ENCODE results near the gene AKTIP.
"Not testable (repeated sequence)": the region's sequence is repeated elsewhere in the genome, so short reads cannot be mapped to it uniquely, and the experiment has no call there.

Gene AKTIP

DNA sequence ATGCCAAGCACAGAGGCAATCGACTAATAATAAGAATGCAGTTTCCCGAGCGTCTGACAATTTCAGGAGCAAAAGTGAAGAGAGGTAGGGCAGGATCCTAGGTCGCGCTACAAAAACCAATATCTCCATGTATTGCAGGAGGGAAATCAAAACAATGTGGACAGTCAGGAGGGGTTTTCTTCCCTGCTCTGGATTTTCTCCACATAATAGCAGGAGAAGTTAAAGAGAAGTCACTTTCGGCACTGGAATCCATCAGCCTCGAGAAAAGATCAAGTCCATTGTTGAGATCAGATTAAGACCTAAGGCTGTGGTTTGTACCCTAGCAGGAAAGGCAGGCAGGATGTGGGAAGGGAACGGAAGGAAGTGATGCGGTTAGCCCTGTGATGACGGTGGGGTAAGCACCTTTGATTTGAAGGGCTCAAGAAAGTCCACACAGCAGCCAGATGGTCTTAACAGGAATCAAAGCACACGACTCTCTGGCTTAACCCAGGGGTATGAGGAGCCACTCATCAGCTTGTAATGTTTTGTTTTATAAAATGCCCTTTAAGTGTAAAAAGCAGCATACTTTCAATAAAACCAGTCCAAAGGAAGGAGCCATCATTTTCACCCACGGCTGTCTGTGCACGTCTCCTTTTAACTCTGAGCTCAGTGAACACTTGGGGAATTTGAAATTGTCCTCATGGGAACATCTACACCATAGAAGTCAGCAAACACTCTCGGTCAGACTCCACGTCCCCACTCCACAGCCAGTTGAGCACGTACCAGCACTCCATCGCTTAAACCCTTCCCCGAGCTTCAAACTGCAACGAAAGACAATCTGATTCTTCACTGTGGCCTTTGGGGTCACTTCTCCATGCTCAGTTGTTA is 15.8 kb upstream of the AKTIP start:
- peak overlapping the region in 1 of 7 experiments; percentile 9 for H3K4me3 ChIP-seq
- H3K27ac ChIP-seq, result peak overlapping the region in 20 of 21 experiments; percentile 47 to 90 (median 76)

DNA sequence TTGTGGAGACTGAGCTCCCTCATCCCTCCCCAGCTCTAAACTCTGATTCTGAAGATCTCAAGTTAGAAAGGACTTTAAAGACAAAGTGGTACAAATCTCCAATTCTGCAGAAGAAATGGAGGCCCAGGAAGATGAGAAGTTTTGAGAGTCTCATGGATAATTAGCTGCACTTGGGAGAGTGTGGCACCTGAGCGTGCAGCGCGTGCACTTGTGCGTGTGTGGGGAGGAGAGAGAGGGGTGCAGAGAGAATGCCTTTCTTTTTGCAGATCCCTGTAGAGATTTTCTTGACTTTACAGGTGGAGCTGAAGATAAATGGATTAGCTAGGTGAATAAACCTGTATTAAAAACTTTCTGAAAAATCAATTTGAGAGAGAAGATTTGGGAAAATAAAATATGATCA is 14.8 kb upstream of the AKTIP start:
- Histone ChIP-seq H3K4me3 (no peak overlapping the region), H3K27ac (peak overlapping the region in 17 of 21 experiments; percentile 2 to 90 (median 75))

DNA sequence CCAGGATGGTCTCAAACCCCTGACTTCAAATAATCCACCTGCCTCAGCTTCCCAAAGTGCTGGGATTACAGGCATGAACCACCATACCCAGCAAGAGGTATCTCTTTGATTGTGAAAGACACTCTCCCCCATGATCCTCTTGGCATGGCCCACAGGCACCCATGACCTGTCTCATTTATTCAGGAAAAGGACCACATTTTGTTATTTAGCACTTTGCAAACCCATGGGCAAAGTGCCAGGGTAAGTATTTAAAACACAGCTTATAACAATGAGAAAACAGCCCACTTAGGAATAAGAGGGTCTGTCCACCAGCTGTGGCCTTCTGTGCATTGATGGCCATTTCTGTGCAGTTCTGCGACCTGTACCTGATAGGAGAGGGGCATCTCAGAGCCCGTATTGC is 12.8 kb upstream of the AKTIP start:
- H3K4me3 ChIP-seq, result no peak overlapping the region
- peak overlapping the region in 1 of 21 experiments; percentile 33 for H3K27ac ChIP-seq

DNA sequence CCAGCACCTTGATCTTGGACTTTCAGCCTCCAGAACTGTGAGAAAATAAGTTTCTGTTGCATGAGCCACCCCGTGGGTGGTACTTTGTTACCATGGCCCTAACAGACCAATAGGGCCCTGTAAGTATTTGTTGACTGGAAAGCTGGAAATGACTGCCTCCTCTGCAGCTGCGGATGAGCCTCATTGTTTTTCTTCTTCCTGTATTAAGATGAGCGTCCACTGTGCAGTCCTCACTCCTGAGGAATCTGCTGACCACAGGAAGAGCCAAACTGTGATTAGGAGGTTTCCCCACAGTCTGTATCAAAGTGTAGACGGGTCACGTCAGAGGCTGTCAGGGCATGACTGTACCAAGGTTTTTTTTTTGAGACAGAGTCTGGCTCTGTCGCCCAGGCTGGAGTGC is 12.2 kb upstream of the AKTIP start:
- Histone ChIP-seq H3K27ac (peak overlapping the region in 3 of 21 experiments; percentile 27 to 61 (median 33)), H3K4me3 (no peak overlapping the region)

DNA sequence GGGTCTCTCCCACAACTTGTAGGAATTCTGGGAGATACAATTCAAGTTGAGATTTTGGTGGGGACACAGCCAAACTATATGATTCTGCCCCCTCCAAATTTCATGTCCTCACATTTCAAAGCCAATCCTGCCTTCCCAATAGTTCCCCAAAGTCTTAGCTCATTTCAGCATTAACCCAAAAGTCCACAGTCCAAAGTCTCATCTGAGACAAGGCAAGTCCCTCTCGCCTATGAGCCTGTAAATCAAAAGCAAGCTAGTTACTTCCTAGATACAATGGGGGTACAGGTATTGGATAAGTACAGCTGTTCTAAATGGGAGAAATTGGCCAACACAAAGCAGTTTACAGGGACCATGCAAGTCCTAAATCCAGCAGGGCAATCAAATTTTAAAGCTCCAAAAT is 9.8 kb upstream of the AKTIP start:
- H3K27ac ChIP-seq, H3K4me3 ChIP-seq: not testable (repeated sequence)

DNA sequence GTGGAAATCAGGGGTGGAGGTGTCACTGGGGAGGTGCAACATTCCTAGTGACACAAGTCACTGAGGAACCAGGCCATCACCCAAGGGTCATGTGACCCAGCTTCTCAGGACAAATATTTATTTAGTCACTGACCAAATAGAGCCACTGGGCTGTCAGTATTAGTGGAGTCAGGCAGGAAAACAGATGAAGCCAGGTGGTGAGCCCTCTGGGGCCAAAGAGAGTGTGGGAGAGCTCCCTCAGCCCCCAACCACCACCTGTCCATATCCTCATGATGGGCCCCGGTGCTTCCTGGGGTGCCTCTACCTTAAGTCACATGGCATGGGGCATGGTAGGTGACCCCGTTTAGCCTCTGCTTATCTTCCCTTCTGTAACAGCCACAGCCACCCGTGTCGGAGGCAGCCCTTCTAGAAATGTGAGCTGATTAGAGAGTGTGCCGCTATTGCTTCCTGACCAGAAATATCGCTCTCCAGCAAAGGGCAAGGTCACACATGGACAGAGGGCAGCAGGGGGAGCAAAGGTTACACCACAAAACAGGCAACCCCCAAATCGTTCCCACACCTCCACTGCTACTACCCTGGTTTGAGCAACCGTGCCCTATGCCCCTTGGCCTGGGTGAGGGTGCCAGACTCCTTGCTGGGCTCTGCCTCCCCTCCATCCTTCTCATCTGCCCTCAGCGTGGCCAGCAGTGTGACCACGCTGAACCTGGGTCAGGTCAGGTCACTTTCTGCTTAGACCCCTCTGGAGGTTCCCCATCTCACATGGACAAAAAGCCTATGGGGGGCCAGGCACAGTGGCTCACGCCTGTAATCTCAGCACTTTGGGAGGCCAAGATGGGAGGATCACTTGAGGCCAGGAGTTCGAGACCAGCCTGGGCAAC is 8.6 kb upstream of the AKTIP start:
- Histone ChIP-seq H3K27ac (peak overlapping the region in 10 of 21 experiments; percentile 3 to 74 (median 31)), H3K4me3 (no peak overlapping the region)

DNA sequence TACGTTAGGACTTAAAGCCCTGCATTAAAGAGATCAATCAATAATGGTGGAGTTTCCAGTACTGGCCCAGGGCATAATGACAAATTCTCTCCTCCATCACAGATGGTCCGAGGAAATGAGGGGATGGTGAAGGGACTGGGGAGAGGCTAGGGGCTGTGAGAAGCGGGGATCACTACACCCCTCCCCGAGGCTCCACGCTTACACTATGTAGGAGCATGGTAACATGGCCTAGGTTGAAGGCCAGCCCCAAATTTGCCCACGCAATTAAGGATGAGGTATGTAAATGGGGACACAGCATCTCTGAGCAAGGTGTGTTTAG is 8.0 kb upstream of the AKTIP start:
- no peak overlapping the region for H3K4me3 ChIP-seq
- peak overlapping the region in 12 of 21 experiments; percentile 3 to 74 (median 44) for H3K27ac ChIP-seq

DNA sequence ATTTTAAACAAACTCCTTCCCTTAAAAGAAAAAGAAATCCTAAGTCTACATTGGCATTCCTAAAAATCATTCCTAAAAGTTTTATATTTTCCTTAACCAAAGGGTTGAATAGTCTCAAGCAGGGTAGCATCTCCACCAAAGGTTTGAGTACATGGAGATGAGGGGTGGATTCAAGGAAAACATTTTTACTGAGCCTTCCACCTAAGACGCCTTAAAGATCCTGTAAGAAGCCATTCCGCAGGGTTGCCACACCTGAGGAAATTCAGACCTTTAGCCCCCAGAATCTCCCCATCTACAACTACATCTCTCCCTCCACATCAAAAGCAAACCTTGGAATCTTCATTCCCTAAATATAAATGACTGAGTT is 7.7 kb upstream of the AKTIP start:
- Histone ChIP-seq H3K4me3 (no peak overlapping the region), H3K27ac (peak overlapping the region in 11 of 21 experiments; percentile 3 to 74 (median 44))

DNA sequence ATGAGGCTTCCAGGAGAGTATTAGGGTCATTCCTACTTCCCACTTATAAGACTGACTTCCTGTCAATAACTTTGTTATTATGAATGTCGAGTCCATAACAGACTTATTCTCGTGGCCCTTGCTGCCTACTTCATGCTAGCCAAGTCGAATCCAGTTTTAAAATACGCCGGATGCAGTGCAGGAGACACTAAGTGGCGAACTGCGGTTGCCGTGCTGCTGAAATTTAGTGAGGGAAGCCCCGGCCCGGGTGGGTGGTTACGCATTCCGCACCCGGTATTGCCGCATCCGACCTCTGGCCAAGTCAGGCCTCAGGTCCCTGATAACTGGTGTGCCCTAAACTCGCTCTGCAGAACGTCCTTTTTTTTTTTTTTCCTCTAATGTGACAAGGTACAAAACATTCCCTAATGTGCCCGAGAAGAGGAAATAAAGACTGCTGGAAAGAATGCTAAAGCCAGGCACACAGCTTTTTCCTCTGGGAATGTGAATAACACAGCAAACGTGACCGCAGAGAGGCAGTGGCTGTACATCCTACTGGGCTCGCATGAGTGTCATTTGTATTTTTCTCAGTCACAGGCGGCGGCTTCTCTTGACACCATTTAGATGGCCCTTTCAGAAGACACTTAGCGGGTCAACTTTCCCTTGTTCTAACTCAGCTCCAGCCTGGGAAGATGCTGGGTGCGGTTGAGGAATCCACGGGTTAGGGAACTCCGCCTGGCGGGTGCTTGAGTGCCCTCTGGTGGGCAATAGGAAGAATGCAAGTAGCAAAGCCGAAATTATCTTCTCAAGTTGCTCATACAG is 7.1 kb upstream of the AKTIP start:
- no peak overlapping the region for H3K4me3 ChIP-seq

DNA sequence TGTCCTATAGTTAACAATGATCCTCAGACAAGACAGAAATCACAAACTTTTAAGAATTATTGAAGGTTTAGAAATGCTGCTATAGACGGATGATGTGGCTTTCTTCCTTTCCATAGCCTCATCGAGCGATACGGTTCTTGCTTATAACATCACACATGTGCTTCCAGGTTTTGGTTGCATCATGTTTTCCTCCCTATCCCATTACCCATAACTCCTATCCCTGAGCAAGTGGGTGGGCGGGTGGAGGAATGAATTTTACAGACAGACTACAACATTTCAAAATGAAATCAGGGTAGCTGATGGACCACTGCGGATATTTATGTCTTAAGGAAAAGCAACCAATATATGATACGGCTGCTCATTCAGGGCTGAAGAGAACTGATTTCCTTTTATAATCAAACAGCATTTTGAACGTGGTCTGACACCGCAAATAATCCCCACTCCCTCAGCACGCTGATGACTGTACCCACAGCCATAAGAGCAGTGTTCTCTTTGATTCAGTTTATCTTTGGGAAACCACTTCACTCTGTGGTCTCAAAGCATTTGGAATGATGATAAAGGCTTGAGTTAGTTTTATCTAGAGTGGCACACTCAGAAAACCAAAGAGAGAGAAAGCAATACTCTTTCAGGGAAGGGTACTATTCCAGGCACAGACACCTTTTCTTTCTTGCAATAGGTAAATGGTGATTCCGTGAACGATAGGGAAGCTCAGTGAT is 4.6 kb upstream of the AKTIP start:
- no peak overlapping the region for H3K27ac ChIP-seq
- H3K4me3 ChIP-seq, result no peak overlapping the region

More for the DNA sequence above, 7.1 kb upstream of the AKTIP start:
- peak overlapping the region in 16 of 21 experiments; percentile 3 to 74 (median 50) for H3K27ac ChIP-seq

DNA sequence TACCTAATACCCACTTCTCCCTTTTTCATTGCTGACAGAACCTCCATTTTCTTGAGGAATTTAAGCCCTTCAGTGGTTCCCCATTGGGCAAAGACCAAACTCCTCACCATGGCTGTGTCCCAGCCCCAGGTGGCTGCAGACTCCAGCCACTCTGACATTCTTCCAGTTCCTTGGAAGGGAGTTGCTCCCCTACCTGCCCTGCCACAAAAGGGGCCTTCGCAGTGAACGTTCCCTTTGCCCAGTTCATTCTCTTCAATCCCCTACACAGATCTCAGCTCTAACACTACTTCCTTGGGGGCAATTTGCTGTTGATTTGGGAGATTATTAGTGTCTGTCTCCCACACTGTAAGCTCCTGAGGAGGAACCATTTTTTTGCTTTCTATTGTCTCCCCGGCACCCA is 3.2 kb upstream of the AKTIP start:
- H3K4me3 ChIP-seq, result no peak overlapping the region
- no peak overlapping the region for H3K27ac ChIP-seq

DNA sequence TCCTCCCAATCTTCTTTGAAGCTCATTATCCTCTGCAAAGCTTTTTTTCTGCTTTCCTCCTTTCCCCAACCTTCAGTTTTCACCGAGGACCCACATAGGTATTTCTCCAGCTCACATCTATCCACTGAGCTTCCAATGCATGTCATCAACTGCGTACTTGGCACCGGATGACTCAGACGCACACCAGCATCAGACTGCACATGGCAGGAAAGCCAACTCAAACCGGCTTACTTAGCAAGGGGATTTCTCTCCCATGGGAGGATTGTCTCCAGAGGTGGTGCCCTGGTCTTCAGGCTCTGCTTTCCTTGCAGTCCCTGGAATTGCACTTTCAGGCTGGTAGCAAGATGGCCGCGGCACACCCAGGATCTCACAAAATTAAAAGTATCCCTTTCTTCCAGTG is 1.7 kb upstream of the AKTIP start:
- Histone ChIP-seq H3K4me3 (no peak overlapping the region), H3K27ac (peak overlapping the region in 19 of 21 experiments; percentile 62 to 96 (median 90))

DNA sequence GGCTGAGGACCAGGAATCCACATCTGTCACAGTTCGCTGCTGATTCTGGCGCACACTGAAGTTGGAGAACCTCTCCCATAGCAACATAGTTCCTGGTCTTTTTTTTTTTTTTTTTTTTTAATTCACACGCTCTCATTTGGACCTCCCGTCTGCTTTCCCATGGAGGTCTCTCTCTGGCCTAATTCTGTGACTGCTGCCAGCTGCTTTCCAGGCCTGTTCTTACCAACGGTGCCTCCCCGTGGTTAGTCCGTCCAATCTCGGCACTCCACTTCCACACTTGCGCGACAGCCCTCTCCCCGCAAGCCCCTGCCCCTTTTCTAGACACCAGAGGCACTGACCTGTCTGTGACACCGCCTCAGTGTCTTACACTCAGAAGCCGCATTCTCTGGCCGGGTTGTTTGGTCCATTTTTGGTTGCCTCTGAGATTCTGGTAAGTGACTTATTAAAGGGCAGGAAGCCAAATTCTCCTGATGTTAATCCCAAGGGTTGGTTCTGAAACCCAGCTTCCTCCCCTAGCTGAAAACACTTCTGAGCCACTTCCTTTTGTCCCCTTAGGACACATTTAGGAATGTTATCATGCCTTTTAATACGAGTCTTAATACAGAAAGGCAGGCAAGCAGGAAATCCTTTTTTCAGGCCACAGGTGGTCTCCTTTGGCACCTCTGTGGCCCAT is 1.1 kb upstream of the AKTIP start:
- Histone ChIP-seq H3K27ac (peak overlapping the region; percentile 73 to 97 (median 90)), H3K4me3 (peak overlapping the region; percentile 28 to 94 (median 72))

DNA sequence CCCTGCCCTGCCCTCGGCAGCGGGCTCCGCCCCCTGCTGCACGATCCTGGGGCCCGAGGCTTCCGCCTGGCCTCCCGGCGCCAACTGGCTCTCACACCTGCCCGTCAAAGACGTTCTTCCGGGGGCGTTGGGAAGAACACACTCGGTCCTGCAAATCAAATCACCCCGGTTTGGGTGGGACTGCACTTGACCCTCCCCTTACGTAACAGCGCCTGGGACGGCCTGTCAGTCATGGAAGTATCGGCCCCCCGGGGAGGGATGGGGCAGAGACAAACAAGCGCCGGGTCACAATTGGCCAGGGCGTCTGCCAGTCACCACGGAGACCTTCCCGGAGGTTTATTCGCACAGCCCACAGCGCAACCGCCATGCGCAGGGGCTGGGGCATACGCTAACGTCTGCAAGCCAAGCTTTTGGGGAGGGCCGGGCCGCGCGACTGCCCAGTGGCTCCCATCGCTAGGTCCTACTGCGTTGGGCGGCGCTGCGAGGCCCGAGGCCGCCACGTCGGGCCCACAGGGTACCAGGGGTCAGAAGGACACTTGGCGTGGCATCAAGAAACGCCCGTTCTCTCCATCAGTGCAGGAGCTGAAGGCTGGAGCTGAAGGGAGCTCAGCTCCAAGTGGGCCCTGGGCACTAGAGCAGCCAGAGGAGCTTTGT is 388 bp upstream of the AKTIP start:
- Histone ChIP-seq H3K4me3 (peak overlapping the region; percentile 65 to 94 (median 93)), H3K27ac (peak overlapping the region; percentile 73 to 97 (median 90))

DNA sequence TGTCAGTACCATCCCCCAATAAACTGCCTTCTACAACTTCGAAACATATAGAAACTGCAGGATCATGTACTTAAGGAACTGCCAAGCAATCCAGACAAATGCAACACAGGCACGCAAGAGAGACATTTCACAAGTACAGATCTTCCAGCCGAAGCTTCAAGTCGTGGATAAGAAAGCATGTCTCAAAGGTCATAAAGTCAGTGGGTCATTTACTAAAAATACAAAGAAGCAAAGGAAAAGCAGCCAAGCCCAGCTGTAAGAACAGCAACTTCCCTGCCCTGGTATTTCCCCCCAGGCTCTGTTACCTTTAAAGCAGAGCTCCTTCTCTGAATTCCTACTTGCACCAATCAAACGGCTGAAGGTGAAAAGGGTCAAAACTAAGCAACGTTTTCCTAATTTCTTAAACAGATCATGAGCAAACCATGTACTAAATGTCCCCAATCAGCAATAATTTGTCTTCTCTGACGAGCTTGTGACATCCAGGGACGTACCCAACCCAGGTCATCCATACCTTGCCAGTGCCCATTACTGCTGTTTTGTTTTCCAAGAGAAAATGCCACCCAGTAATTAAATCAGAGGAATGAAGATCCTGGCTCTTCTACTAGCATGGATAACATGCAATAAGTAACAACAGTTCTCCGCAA is 1.7 kb downstream of the AKTIP start:
- peak overlapping the region in 5 of 7 experiments; percentile 65 to 93 (median 93) for H3K4me3 ChIP-seq
- peak overlapping the region in 7 of 21 experiments; percentile 69 to 96 (median 89) for H3K27ac ChIP-seq

DNA sequence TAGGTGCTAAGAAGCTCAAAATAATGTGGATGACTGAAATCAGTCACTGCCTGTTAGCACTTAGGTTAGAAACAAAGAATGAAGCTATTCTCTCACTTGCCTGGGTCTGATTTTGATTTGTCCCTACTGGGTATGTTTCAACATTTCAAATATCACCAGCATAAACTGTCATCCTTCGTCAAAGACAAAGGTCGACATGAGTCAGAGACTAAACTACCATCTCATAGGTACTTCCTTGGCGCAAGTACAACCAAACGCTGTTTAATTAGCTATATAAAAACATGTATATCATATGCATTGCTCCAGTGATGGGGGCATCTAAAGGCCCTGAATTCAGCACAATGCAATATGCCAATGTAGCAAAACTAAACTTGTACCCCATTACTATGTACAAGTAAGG is 4.0 kb downstream of the AKTIP start:
- H3K27ac ChIP-seq, result no peak overlapping the region

DNA sequence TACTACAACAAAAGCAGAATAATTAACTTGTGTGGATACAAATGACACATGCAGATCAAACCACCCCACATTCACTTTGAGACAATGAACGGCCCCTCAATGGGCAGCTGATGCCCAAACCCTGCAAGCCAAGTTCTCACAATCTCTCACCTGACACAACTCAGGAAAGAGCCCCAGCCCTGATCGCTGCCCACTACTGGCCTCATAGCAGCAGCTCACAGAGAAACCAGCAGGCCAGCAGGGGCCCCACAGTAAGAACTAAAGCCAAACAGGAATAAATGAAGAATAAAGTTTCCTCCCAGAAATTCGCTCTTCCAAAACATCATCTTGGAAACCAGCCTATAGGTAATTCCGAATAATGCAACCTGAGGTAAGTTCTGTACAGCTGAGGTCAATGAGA is 7.7 kb downstream of the AKTIP start:
- no peak overlapping the region for H3K4me3 ChIP-seq

More for the DNA sequence above, 4.0 kb downstream of the AKTIP start:
- H3K4me3 ChIP-seq, result no peak overlapping the region

DNA sequence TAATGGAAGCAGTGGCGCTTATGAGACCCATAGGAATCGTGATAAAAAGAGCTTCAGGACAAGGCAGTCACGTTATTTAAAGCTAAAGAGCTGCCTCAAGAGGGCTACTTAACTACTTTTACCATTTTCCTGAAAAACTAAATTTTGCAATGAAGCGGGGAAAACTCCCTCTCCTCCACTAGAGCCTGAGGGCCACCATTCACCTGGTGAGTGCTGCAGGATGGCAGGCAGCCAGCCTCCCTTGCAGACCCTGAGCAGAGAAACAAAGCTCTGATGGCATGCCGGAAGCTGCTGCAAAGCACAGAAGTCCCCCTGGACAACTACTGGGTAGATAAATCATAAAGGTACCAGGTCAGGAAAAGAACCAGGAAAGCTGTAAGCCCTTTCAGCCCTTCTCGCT is 8.4 kb downstream of the AKTIP start:
- Histone ChIP-seq H3K27ac (no peak overlapping the region), H3K4me3 (no peak overlapping the region)

More for the DNA sequence above, 7.7 kb downstream of the AKTIP start:
- no peak overlapping the region for H3K27ac ChIP-seq

Measured in skin epidermis (tissue), 12 donors.